GM23248 (cell line): ENCODE data around the gene APOL1. TPM values are rescaled to one million over a fixed set of nuclear protein-coding genes. Genes with fewer than 3 reads are reported as not detected.
"Not testable (repeated sequence)": the region's sequence is repeated elsewhere in the genome, so short reads cannot be mapped to it uniquely, and the experiment has no call there.

Experiments
- DNase-seq: peaks from one replicate; pipeline ENCODE4 v3.0.0-alpha.2; 2015
- H2AFZ ChIP-seq: fragments of 200-600 bp; sonication (generic); 2 replicates; pipeline ENCODE4 v1.6.1; 2016; ENCODE audit warnings: antibody characterized with exemption
- H3F3A ChIP-seq: fragments of 200-600 bp; sonication (generic); 2 replicates; pipeline ENCODE4 v1.6.1; 2016; ENCODE audit warnings: mild to moderate bottlenecking, antibody characterized with exemption, mixed run types; ENCODE audit not compliant: insufficient read depth
- H3K27ac ChIP-seq: fragments of 200-600 bp; sonication (generic); 2 replicates; pipeline ENCODE4 v1.5.1; 2016; ENCODE audit warnings: mild to moderate bottlenecking
- H3K27me3 ChIP-seq: fragments of 200-600 bp; sonication (generic); replicated peaks from 2 replicates; pipeline ENCODE4 v1.6.1; 2016; ENCODE audit warnings: mild to moderate bottlenecking; ENCODE audit not compliant: insufficient read depth
- H3K36me3 ChIP-seq: fragments of 200-600 bp; sonication (generic); 2 replicates; pipeline ENCODE4 v1.6.1; 2016; ENCODE audit warnings: low read depth, mild to moderate bottlenecking
- H3K4me1 ChIP-seq: fragments of 200-600 bp; sonication (generic); 2 replicates; pipeline ENCODE4 v1.6.1; 2016; ENCODE audit warnings: mild to moderate bottlenecking; ENCODE audit not compliant: insufficient read depth
- H3K4me2 ChIP-seq: fragments of 200-600 bp; sonication (generic); one replicate; pipeline ENCODE4 v1.6.1; 2016; ENCODE audit warnings: mild to moderate bottlenecking; ENCODE audit not compliant: unreplicated experiment
- H3K4me3 ChIP-seq: fragments of 200-600 bp; sonication (generic); 2 replicates; pipeline ENCODE4 v1.5.1; 2016; ENCODE audit warnings: mild to moderate bottlenecking
- H3K79me2 ChIP-seq: fragments of 200-600 bp; sonication (generic); 2 replicates; pipeline ENCODE4 v1.6.1; 2016; ENCODE audit warnings: mild to moderate bottlenecking; ENCODE audit not compliant: insufficient read depth
- H3K9ac ChIP-seq: fragments of 200-600 bp; sonication (generic); 2 replicates; pipeline ENCODE4 v1.6.1; 2016; ENCODE audit warnings: mild to moderate bottlenecking
- H3K9me2 ChIP-seq: fragments of 200-600 bp; sonication (generic); 2 replicates; pipeline ENCODE4 v1.6.1; 2016; ENCODE audit warnings: mixed run types, mild to moderate bottlenecking, moderate library complexity; ENCODE audit not compliant: insufficient read depth
- H3K9me3 ChIP-seq: fragments of 200-600 bp; sonication (generic); one replicate; pipeline ENCODE4 v1.6.1; 2017; ENCODE audit warnings: low read depth
- H4K20me1 ChIP-seq: fragments of 200-600 bp; sonication (generic); 2 replicates; pipeline ENCODE4 v1.6.0; 2016; ENCODE audit not compliant: insufficient read depth
- EZH2 ChIP-seq: fragments of 200-600 bp; sonication (generic); IDR thresholded peaks from 2 replicates; pipeline ENCODE4 v1.6.1; 2018; ENCODE audit warnings: antibody characterized with exemption, mild to moderate bottlenecking; ENCODE audit not compliant: insufficient read depth, poor library complexity, severe bottlenecking
- EZH2phosphoT487 ChIP-seq: fragments of 200-600 bp; sonication (generic); IDR thresholded peaks from 2 replicates; pipeline ENCODE4 v1.6.1; 2018; ENCODE audit warnings: antibody characterized with exemption, moderate library complexity, mild to moderate bottlenecking, low read depth; ENCODE audit not compliant: insufficient read depth
- WGBS, 2 experiments: methylation state at CpG; one replicate each; pipeline ENCODE4 v1.1.6; 2015 to 2017; ENCODE audit warnings: low lambda C conversion rate in 2 of 2, low coverage in 1 of 2; ENCODE audit errors: missing lambda C conversion rate in 2 of 2; 5-methylcytosine and 5-hydroxymethylcytosine counted together
- in situ Hi-C: fragments of 300-500 bp; cut with MboI; formaldehyde crosslinking; loops from 2 replicates; pipeline ENCODE4 v1.15.0; 2020
- polyA plus RNA-seq: library from polyadenylated mRNA; unstranded; fragments of >200 nt; fragmentation: Nextera tagmentation; extraction: Ambion mirVana; gene quantifications from 2 replicates; pipeline ENCODE4 v1.2.1, GENCODE V29; 2016
- total RNA-seq: library from RNA; depleted of rRNA; stranded (reverse); fragments of >200 nt; shearing (Covaris generic); gene quantifications from 2 replicates; pipeline ENCODE4 v1.2.3, GENCODE V29; 2014

Gene APOL1
- total and polyA plus RNA-seq, 2 experiments from 2014 or later = 8.3 to 12.8 TPM

- Histone ChIP-seq H3K36me3 (peaks cover 74% of the 10 kb centered on the region), H3K9me2 (no peaks in the 10 kb centered on the region), H3K27me3 (no peaks in the 10 kb centered on the region), H3K27ac (peak overlapping the region; percentile 48), H3K4me1 (no peaks in the 10 kb centered on the region), H2AFZ (no peak overlapping the region), H3K79me2 (peaks cover 13% of the 10 kb centered on the region; the same call in 1 of the 2 replicates), H3K4me3 (no peak overlapping the region), H3K4me2 (no peak overlapping the region), H3K9ac (no peak overlapping the region; the same call in 1 of the 2 replicates), H3K9me3 (no peaks in the 10 kb centered on the region), H3F3A (peaks cover 59% of the 10 kb centered on the region), H4K20me1 (no peaks in the 10 kb centered on the region; the same call in 1 of the 2 replicates)
- in situ Hi-C loops = no loop called here
- DNase-seq = peak; percentile 88
- TF ChIP-seq EZH2 (no peak), EZH2phosphoT487 (no peak)
- 39 to 42% methylated on average over 24 to 28 of the region's 28 CpGs for WGBS, 2 experiments
These were observed 33.4 kb downstream of the APOL1 start for GRCh38 chr22:36286096-36286957.

- Histone ChIP-seq H3K9me3 (no peaks in the 10 kb centered on the region), H3K9ac (no peak overlapping the region), H3K79me2 (peaks cover 17% of the 10 kb centered on the region; the same call in 1 of the 2 replicates), H3F3A (peaks cover 52% of the 10 kb centered on the region), H2AFZ (no peak overlapping the region), H3K4me1 (no peaks in the 10 kb centered on the region), H3K27me3 (no peaks in the 10 kb centered on the region), H3K36me3 (peaks cover 72% of the 10 kb centered on the region), H4K20me1 (no peaks in the 10 kb centered on the region; the same call in 1 of the 2 replicates), H3K27ac (no peak overlapping the region), H3K9me2 (no peaks in the 10 kb centered on the region), H3K4me3 (no peak overlapping the region), H3K4me2 (no peak overlapping the region)
- WGBS, 2 experiments = 89 to 90% methylated on average over 19 to 20 of the region's 20 CpGs
- TF ChIP-seq EZH2phosphoT487 (no peak), EZH2 (no peak)
- DNase-seq = peak; percentile 44
- in situ Hi-C loops = no loop called here
These were observed 35.1 kb downstream of the APOL1 start for GRCh38 chr22:36287881-36288515.

- peaks cover 72% of the 10 kb centered on the region for H3K36me3 ChIP-seq
- peaks cover 24% of the 10 kb centered on the region; the same call in 1 of the 2 replicates for H3K79me2 ChIP-seq
- no peak overlapping the region for H2AFZ ChIP-seq
- H3F3A ChIP-seq = peaks cover 54% of the 10 kb centered on the region
- in situ Hi-C loops = no loop called here
- H3K9me2 ChIP-seq = no peaks in the 10 kb centered on the region
- no peak for DNase-seq
- no peaks in the 10 kb centered on the region for H3K9me3 ChIP-seq
- no peak overlapping the region for H3K4me2 ChIP-seq
- no peak for TF ChIP-seq EZH2
- H4K20me1 ChIP-seq = no peaks in the 10 kb centered on the region; the same call in 1 of the 2 replicates
- no peak overlapping the region for H3K4me3 ChIP-seq
- no peak overlapping the region for H3K27ac ChIP-seq
- no peak overlapping the region for H3K9ac ChIP-seq
- WGBS, 2 experiments = 93 to 96% methylated on average over 33 of the region's 33 CpGs
- no peaks in the 10 kb centered on the region for H3K4me1 ChIP-seq
- no peaks in the 10 kb centered on the region for H3K27me3 ChIP-seq
These were observed 35.9 kb downstream of the APOL1 start for GRCh38 chr22:36288571-36289405.

- WGBS, 2 experiments = 71 to 84% methylated on average over 7 of the region's 7 CpGs
- no peak overlapping the region for H2AFZ ChIP-seq
- no peaks in the 10 kb centered on the region for H3K9me2 ChIP-seq
- H3K9me3 ChIP-seq = no peaks in the 10 kb centered on the region
- no peak overlapping the region for H3K4me2 ChIP-seq
- H3K79me2 ChIP-seq = peaks cover 30% of the 10 kb centered on the region; the same call in 1 of the 2 replicates
- H3K36me3 ChIP-seq = peaks cover 75% of the 10 kb centered on the region
- H3K9ac ChIP-seq = no peak overlapping the region
- in situ Hi-C loops = no loop called here
- H3F3A ChIP-seq = peaks cover 58% of the 10 kb centered on the region
- H3K27ac ChIP-seq = no peak overlapping the region
- no peaks in the 10 kb centered on the region for H3K27me3 ChIP-seq
- H4K20me1 ChIP-seq = no peaks in the 10 kb centered on the region; the same call in 1 of the 2 replicates
- no peaks in the 10 kb centered on the region for H3K4me1 ChIP-seq
- H3K4me3 ChIP-seq = no peak overlapping the region
- TF ChIP-seq EZH2 (no peak), EZH2phosphoT487 (no peak)
- DNase-seq = no peak
These were observed 36.5 kb downstream of the APOL1 start for GRCh38 chr22:36289406-36289870.

- H3K4me1 ChIP-seq, DNase-seq, H2AFZ ChIP-seq, H3K27ac ChIP-seq, H3K27me3 ChIP-seq, H4K20me1 ChIP-seq, H3K9me2 ChIP-seq, H3K4me3 ChIP-seq, H3K4me2 ChIP-seq, H3K9ac ChIP-seq, in situ Hi-C loops, H3K9me3 ChIP-seq: not testable (repeated sequence)
- H3K36me3 ChIP-seq = peaks cover 75% of the 10 kb centered on the region
- 93 to 95% methylated on average over 11 of the region's 11 CpGs for WGBS, 2 experiments
- H3F3A ChIP-seq = peaks cover 60% of the 10 kb centered on the region
- H3K79me2 ChIP-seq = peaks cover 34% of the 10 kb centered on the region
These were observed 37.0 kb downstream of the APOL1 start for GRCh38 chr22:36289948-36290371.
